IMR-90 (cell line): ENCODE results near the gene NEAT1. TPM values are rescaled to one million over a fixed set of nuclear protein-coding genes. Genes with fewer than 3 reads are reported as not detected.

Experiments used
- ATAC-seq: fragments of 200-7000 bp; cut with Tn5 transposase; 2 replicates; pipeline ENCODE4 v1.9.1; 2020; ENCODE audit warnings: low read depth, mild to moderate bottlenecking, moderate library complexity
- BruUV-seq: library from RNA; stranded (reverse); fragments of 400-500 nt; replicated peaks from 2 replicates; lab custom pipeline; 2021; lab: Mats Ljungman, UMichigan
- CTCF ChIA-PET: fragments of 300-600 bp; formaldehyde crosslinking; extraction: SDS; loops from one replicate; lab custom pipeline; 2021; ENCODE audit warnings: antibody characterized with exemption; lab: Yijun Ruan, JAX
- POLR2A ChIA-PET: fragments of 300-600 bp; sonication (Branson Sonifier 250); formaldehyde crosslinking; loops from one replicate; lab custom pipeline; 2022; ENCODE audit warnings: antibody characterized with exemption; ENCODE audit not compliant: unreplicated experiment; lab: Charles Lee
- DNase-seq: peaks from one replicate; pipeline ENCODE4 v3.0.0; 2013
- H2AFZ ChIP-seq: replicated peaks from 2 replicates; pipeline ENCODE3; 2013; ENCODE audit warnings: low read length, mild to moderate bottlenecking; ENCODE audit not compliant: poor library complexity
- H2AK5ac ChIP-seq: 2 replicates; pipeline ENCODE4 v1.6.1; 2013; ENCODE audit warnings: low read depth, low read length, inconsistent platforms
- H2AK9ac ChIP-seq: replicated peaks from 2 replicates; pipeline ENCODE3; 2013; ENCODE audit warnings: mild to moderate bottlenecking, low read depth, low read length, moderate library complexity; ENCODE audit not compliant: poor library complexity
- H2BK120ac ChIP-seq: 2 replicates; pipeline ENCODE4 v1.6.1; 2013; ENCODE audit warnings: low read depth, low read length, inconsistent platforms
- H2BK15ac ChIP-seq: 3 replicates; pipeline ENCODE4 v1.6.1; 2013; ENCODE audit warnings: low read depth, low read length, inconsistent platforms
- H2BK20ac ChIP-seq: 2 replicates; pipeline ENCODE4 v1.6.1; 2013; ENCODE audit warnings: low read depth, mild to moderate bottlenecking, inconsistent platforms, low read length, moderate library complexity
- H2BK5ac ChIP-seq: 2 replicates; pipeline ENCODE4 v1.6.1; 2013; ENCODE audit warnings: mild to moderate bottlenecking, low read depth, low read length, inconsistent platforms; ENCODE audit not compliant: poor library complexity, severe bottlenecking
- H3K14ac ChIP-seq: replicated peaks from 2 replicates; pipeline ENCODE4 v1.6.1; 2013; ENCODE audit warnings: low read depth, low read length, inconsistent platforms
- H3K18ac ChIP-seq: 2 replicates; pipeline ENCODE4 v1.6.1; 2013; ENCODE audit warnings: low read depth, low read length, control low read depth
- H3K23ac ChIP-seq: 2 replicates; pipeline ENCODE4 v1.6.1; 2013; ENCODE audit warnings: low read depth, low read length, inconsistent platforms
- H3K27ac ChIP-seq: 2 replicates; pipeline ENCODE4 v1.5.1; 2013; ENCODE audit warnings: mild to moderate bottlenecking, control low read depth, low read length; ENCODE audit not compliant: insufficient read depth
- H3K27me3 ChIP-seq: 2 replicates; pipeline ENCODE4 v1.6.1; 2013; ENCODE audit warnings: low read length; ENCODE audit not compliant: control insufficient read depth, insufficient read depth
- H3K36me3 ChIP-seq: 2 replicates; pipeline ENCODE4 v1.6.1; 2013; ENCODE audit warnings: low read length, mixed read lengths; ENCODE audit not compliant: control insufficient read depth, insufficient read depth
- H3K4ac ChIP-seq: 2 replicates; pipeline ENCODE4 v1.6.1; 2013; ENCODE audit warnings: low read depth, low read length, inconsistent platforms
- H3K4me1 ChIP-seq: 2 replicates; pipeline ENCODE4 v1.6.1; 2013; ENCODE audit warnings: low read length, mixed read lengths; ENCODE audit not compliant: control insufficient read depth, insufficient read depth
- H3K4me2 ChIP-seq: 2 replicates; pipeline ENCODE4 v1.6.1; 2013; ENCODE audit warnings: low read depth, mild to moderate bottlenecking, control low read depth, low read length, moderate library complexity
- H3K4me3 ChIP-seq: 2 replicates; pipeline ENCODE4 v1.5.1; 2013; ENCODE audit warnings: low read depth, mild to moderate bottlenecking, control low read depth, low read length, moderate library complexity; ENCODE audit not compliant: insufficient read depth
- H3K56ac ChIP-seq: 2 replicates; pipeline ENCODE4 v1.6.1; 2013; ENCODE audit warnings: low read length, inconsistent platforms; ENCODE audit not compliant: insufficient read depth; ENCODE audit errors: extremely low read depth
- H3K79me1 ChIP-seq, 2 experiments: 2 replicates each; pipeline ENCODE4 v1.6.1; 2013; ENCODE audit warnings: low read length in 2 of 2, inconsistent platforms in 1 of 2, low read depth in 1 of 2
- H3K9ac ChIP-seq: 2 replicates; pipeline ENCODE4 v1.6.1; 2013; ENCODE audit warnings: low read depth, low read length, control low read depth
- H3K9me1 ChIP-seq: 2 replicates; pipeline ENCODE4 v1.6.1; 2013; ENCODE audit warnings: low read length, inconsistent platforms; ENCODE audit not compliant: insufficient read depth
- H3K9me3 ChIP-seq: 2 replicates; pipeline ENCODE4 v1.6.1; 2013; ENCODE audit warnings: low read length; ENCODE audit not compliant: control insufficient read depth, insufficient read depth
- H4K20me1 ChIP-seq: 2 replicates; pipeline ENCODE4 v1.6.1; 2013; ENCODE audit warnings: low read length, inconsistent platforms; ENCODE audit not compliant: insufficient read depth
- H4K5ac ChIP-seq: 2 replicates; pipeline ENCODE4 v1.6.1; 2013; ENCODE audit warnings: mild to moderate bottlenecking, low read depth, low read length, control low read depth
- H4K8ac ChIP-seq, 2 experiments: 2 replicates each; pipeline ENCODE4 v1.6.1; 2013; ENCODE audit warnings: low read depth in 2 of 2, low read length in 2 of 2, control low read depth in 1 of 2, inconsistent platforms in 1 of 2
- H4K91ac ChIP-seq: 2 replicates; pipeline ENCODE4 v1.6.1; 2013; ENCODE audit warnings: low read depth, low read length, inconsistent platforms; ENCODE audit not compliant: insufficient read depth
- BHLHE40 ChIP-seq: fragments of 150-350 bp; IDR thresholded peaks from 2 replicates; pipeline ENCODE4 v1.6.1; 2016; ENCODE audit warnings: mild to moderate bottlenecking, low read depth, low read length
- CTCF ChIP-seq: conservative IDR thresholded peaks from 2 replicates; pipeline ENCODE4 v1.5.1; 2012; ENCODE audit warnings: mild to moderate bottlenecking, low read depth, low read length, improper control_type of control experiment
- MAFK ChIP-seq: IDR thresholded peaks from 2 replicates; pipeline ENCODE4 v1.6.1; 2012; ENCODE audit warnings: low read depth, low read length, improper control_type of control experiment
- MAZ ChIP-seq: IDR thresholded peaks from 2 replicates; pipeline ENCODE4 v1.6.1; 2012; ENCODE audit warnings: low read depth, mild to moderate bottlenecking, low read length, improper control_type of control experiment, moderate library complexity, borderline replicate concordance
- MXI1 ChIP-seq: IDR thresholded peaks from 2 replicates; pipeline ENCODE4 v1.6.1; 2012; ENCODE audit warnings: low read depth, mild to moderate bottlenecking, low read length, moderate library complexity, borderline replicate concordance
- NFE2L2 ChIP-seq: fragments of 150-350 bp; IDR thresholded peaks from 2 replicates; pipeline ENCODE4 v1.6.1; 2016; ENCODE audit warnings: low read depth, mild to moderate bottlenecking, low read length
- POLR2A ChIP-seq: IDR thresholded peaks from 2 replicates; pipeline ENCODE4 v1.6.1; 2012; ENCODE audit warnings: mild to moderate bottlenecking, low read depth, low read length
- RAD21 ChIP-seq: IDR thresholded peaks from 2 replicates; pipeline ENCODE4 v1.6.1; 2012; ENCODE audit warnings: low read length, improper control_type of control experiment
- RCOR1 ChIP-seq: IDR thresholded peaks from 2 replicates; pipeline ENCODE4 v1.6.1; 2012; ENCODE audit warnings: mild to moderate bottlenecking, low read length, improper control_type of control experiment; ENCODE audit not compliant: insufficient replicate concordance
- RFX5 ChIP-seq: IDR thresholded peaks from 2 replicates; pipeline ENCODE4 v1.8.0; 2012; ENCODE audit warnings: low read depth, mild to moderate bottlenecking, low read length, moderate library complexity
- SMC3 ChIP-seq: fragments of 150-350 bp; IDR thresholded peaks from 2 replicates; pipeline ENCODE4 v1.6.1; 2016; ENCODE audit warnings: low read depth, mild to moderate bottlenecking, antibody characterized with exemption, low read length, moderate library complexity
- USF2 ChIP-seq: fragments of 150-350 bp; IDR thresholded peaks from 2 replicates; pipeline ENCODE4 v1.6.1; 2017; ENCODE audit warnings: mild to moderate bottlenecking, antibody characterized with exemption, low read length, low read depth
- WGBS, 2 experiments: methylation state at CpG; one replicate each; pipeline versions ENCODE4 v1.1.5 to v1.1.7; 2013; ENCODE audit warnings: missing lambda C conversion rate in 2 of 2; ENCODE audit not compliant: insufficient read length in 1 of 2; ENCODE audit errors: extremely low coverage in 2 of 2; 5-methylcytosine and 5-hydroxymethylcytosine counted together
- dilution Hi-C: fragments of 300-500 bp; cut with HindIII; formaldehyde crosslinking; loops from one replicate; pipeline ENCODE4 v1.14.3; 2018; ENCODE audit warnings: low sequenced_read_pairs; ENCODE audit not compliant: unreplicated experiment
- in situ Hi-C: fragments of 300-500 bp; cut with MboI; formaldehyde crosslinking; loops from 3 replicates; pipeline ENCODE4 v1.14.3; 2019; ENCODE audit warnings: low sequenced_read_pairs, inconsistent platforms, mixed read lengths
- intact Hi-C: fragments of 100-400 bp; cut with micrococcal nuclease; formaldehyde crosslinking; loops from 2 replicates; pipeline ENCODE4 v1.10.0; 2022
- polyA plus RNA-seq, 3 experiments: library from polyadenylated mRNA; depleted of rRNA; stranded (reverse); fragments of >200 nt; gene quantifications; 2 replicates each; pipeline ENCODE4 v1.2.3, GENCODE V29; 2012; ENCODE audit warnings: low replicate concordance in 1 of 3
- total RNA-seq: library from RNA; depleted of rRNA; stranded (reverse); fragments of >200 nt; gene quantifications from 2 replicates; pipeline ENCODE4 v1.2.3, GENCODE V29; 2012

NEAT1 gene
- total and polyA plus RNA-seq, 2 of the 4 experiments (the other 2 are of a cell fraction) = 30.1 to 114 TPM

GRCh38 chr11:65479184-65480145 lies 56.9 kb downstream of the NEAT1 start (continued):
- peak; percentile 60 for TF ChIP-seq RCOR1

- intact Hi-C loops = no loop called here
- ATAC-seq = no peak
- no peak for TF ChIP-seq NFE2L2
- TF ChIP-seq SMC3 = no peak
- no peak for TF ChIP-seq MAZ
- no peak for TF ChIP-seq POLR2A
- no peak for TF ChIP-seq RFX5
- TF ChIP-seq RCOR1 = no peak
- TF ChIP-seq MXI1 = no peak
- no peak for TF ChIP-seq USF2
- no peak for TF ChIP-seq RAD21
- TF ChIP-seq BHLHE40 = no peak
- no peak for TF ChIP-seq MAFK
- no peak for TF ChIP-seq CTCF
Measured at GRCh38 chr11:65482306-65482850, 59.8 kb downstream of the NEAT1 start.

More at GRCh38 chr11:65482306-65482850, 59.8 kb downstream of the NEAT1 start:
- H2BK20ac ChIP-seq = peak overlapping the region; percentile 77
- H3K9ac ChIP-seq = peak overlapping the region; percentile 4; the same call in 1 of the 2 replicates
- no peaks in the 10 kb centered on the region for H3K9me3 ChIP-seq
- H2AK9ac ChIP-seq = peak overlapping the region; percentile 71
- H3K4me2 ChIP-seq = no peak overlapping the region
- no peak for DNase-seq
- no peak overlapping the region for H3K4me3 ChIP-seq
- in situ Hi-C loops (no loop called here), dilution Hi-C loops (no loop called here)
- H2AK5ac ChIP-seq = peak overlapping the region; percentile 95
- peak overlapping the region; percentile 42 for H2BK5ac ChIP-seq
- peak overlapping the region; percentile 82; the same call in 1 of the 2 replicates for H3K23ac ChIP-seq
- BruUV-seq = no TSS peak
- H2BK120ac ChIP-seq = peak overlapping the region; percentile 80; the same call in 1 of the 2 replicates
- peak overlapping the region; percentile 42; the same call in 1 of the 2 replicates for H3K18ac ChIP-seq
- peak overlapping the region; percentile 67 for H3K4ac ChIP-seq
- ChIA-PET CTCF (no interaction called here), POLR2A (interaction anchor here (0.7 to 7.2 kb wide), 2 partner anchors 20 to 57 kb away, joined by 3 to 494 read pairs; partner anchors contain the start of gene MALAT1)
- H4K8ac ChIP-seq = peak overlapping the region; percentile 38 to 75; a peak in 2 of 4 replicates
- peak overlapping the region; percentile 50 for H4K91ac ChIP-seq
- H3K27ac ChIP-seq = peak overlapping the region; percentile 68
- H3K27me3 ChIP-seq = no peaks in the 10 kb centered on the region
- no CpG with 5 or more reads among the region's 2 CpGs for WGBS, 2 experiments
- H4K20me1 ChIP-seq = no peaks in the 10 kb centered on the region
- H3K4me1 ChIP-seq = peaks cover 25% of the 10 kb centered on the region
- peak overlapping the region; percentile 66 for H4K5ac ChIP-seq
- no peaks in the 10 kb centered on the region for H3K36me3 ChIP-seq
- H3K9me1 ChIP-seq = peaks cover 9% of the 10 kb centered on the region
- peak overlapping the region; percentile 69; the same call in 1 of the 3 replicates for H2BK15ac ChIP-seq
- peak overlapping the region; percentile 71; the same call in 1 of the 2 replicates for H3K14ac ChIP-seq
- H3K79me1 ChIP-seq = peaks cover 10 to 61% of the 10 kb centered on the region in 2 experiments; a peak in 3 of 4 replicates
- H3K56ac ChIP-seq = no peak overlapping the region; the same call in 1 of the 2 replicates
- no peak overlapping the region for H2AFZ ChIP-seq
